HEK293T (cell line): ENCODE results near the gene GPR148.
A peak's percentile ranks its signal among the peaks of the same experiment; 100 is the strongest.
"Not testable (repeated sequence)": the region's sequence is repeated elsewhere in the genome, so short reads cannot be mapped to it uniquely, and the experiment has no call there.

Source experiments
- CTCF ChIA-PET: fragments of 350-600 bp; formaldehyde crosslinking; extraction: SDS; loops from one replicate; lab custom pipeline; 2021; ENCODE audit warnings: antibody characterized with exemption, inconsistent platforms; lab: Yijun Ruan, JAX
- POLR2A ChIA-PET: fragments of 350-600 bp; formaldehyde crosslinking; extraction: SDS; loops from one replicate; lab custom pipeline; 2020; ENCODE audit warnings: antibody characterized with exemption, inconsistent platforms; lab: Yijun Ruan, JAX
- DNase-seq: peaks from one replicate; pipeline ENCODE4 v3.0.0; 2012; ENCODE audit warnings: mixed read lengths; ENCODE audit errors: extremely low spot score
- ARNT ChIP-seq: fragments of 450-650 bp; IDR thresholded peaks from 2 replicates; pipeline ENCODE4 v1.6.1; 2017; ENCODE audit warnings: mild to moderate bottlenecking
- BHLHE40 ChIP-seq: fragments of 450-650 bp; IDR thresholded peaks from 2 replicates; pipeline ENCODE4 v1.6.1; 2016; ENCODE audit warnings: mild to moderate bottlenecking, moderate library complexity, borderline replicate concordance
- CTBP1 ChIP-seq: fragments of 450-650 bp; IDR thresholded peaks from 2 replicates; pipeline ENCODE4 v1.6.1; 2016; ENCODE audit warnings: borderline replicate concordance
- ELF4 ChIP-seq: fragments of 450-650 bp; IDR thresholded peaks from 2 replicates; pipeline ENCODE4 v1.6.1; 2017; ENCODE audit warnings: antibody characterized with exemption
- FOXA1 ChIP-seq: fragments of 450-650 bp; IDR thresholded peaks from 2 replicates; pipeline ENCODE4 v1.6.1; 2016; ENCODE audit warnings: mild to moderate bottlenecking
- FOXK2 ChIP-seq: fragments of 450-650 bp; IDR thresholded peaks from 2 replicates; pipeline ENCODE4 v1.6.1; 2016; ENCODE audit warnings: mild to moderate bottlenecking
- FOXM1 ChIP-seq: fragments of 450-650 bp; IDR thresholded peaks from 2 replicates; pipeline ENCODE4 v1.6.1; 2017; ENCODE audit warnings: mild to moderate bottlenecking, borderline replicate concordance
- HDGF ChIP-seq: fragments of 450-650 bp; IDR thresholded peaks from 2 replicates; pipeline ENCODE4 v1.6.1; 2017; ENCODE audit warnings: antibody characterized with exemption, borderline replicate concordance
- L3MBTL2 ChIP-seq: fragments of 450-650 bp; conservative IDR thresholded peaks from 2 replicates; pipeline ENCODE4 v1.6.1; 2016; ENCODE audit warnings: mild to moderate bottlenecking
- LEF1 ChIP-seq: fragments of 450-650 bp; IDR thresholded peaks from 2 replicates; pipeline ENCODE4 v1.6.1; 2017; ENCODE audit warnings: mild to moderate bottlenecking, borderline replicate concordance
- NFRKB ChIP-seq: fragments of 450-650 bp; IDR thresholded peaks from 2 replicates; pipeline ENCODE4 v1.6.1; 2016; ENCODE audit warnings: mild to moderate bottlenecking, moderate library complexity
- PKNOX1 ChIP-seq: fragments of 450-650 bp; IDR thresholded peaks from 2 replicates; pipeline ENCODE4 v1.6.1; 2016
- SP1 ChIP-seq: fragments of 450-650 bp; IDR thresholded peaks from 2 replicates; pipeline ENCODE4 v1.6.1; 2017
- SUZ12 ChIP-seq: fragments of 450-650 bp; IDR thresholded peaks from 2 replicates; pipeline ENCODE4 v1.6.1; 2016; ENCODE audit warnings: mild to moderate bottlenecking
- TARDBP ChIP-seq: fragments of 450-650 bp; IDR thresholded peaks from 2 replicates; pipeline ENCODE4 v1.6.1; 2016
- ZNF384 ChIP-seq: fragments of 450-650 bp; IDR thresholded peaks from 2 replicates; pipeline ENCODE4 v1.6.1; 2016

GPR148 gene

DNA sequence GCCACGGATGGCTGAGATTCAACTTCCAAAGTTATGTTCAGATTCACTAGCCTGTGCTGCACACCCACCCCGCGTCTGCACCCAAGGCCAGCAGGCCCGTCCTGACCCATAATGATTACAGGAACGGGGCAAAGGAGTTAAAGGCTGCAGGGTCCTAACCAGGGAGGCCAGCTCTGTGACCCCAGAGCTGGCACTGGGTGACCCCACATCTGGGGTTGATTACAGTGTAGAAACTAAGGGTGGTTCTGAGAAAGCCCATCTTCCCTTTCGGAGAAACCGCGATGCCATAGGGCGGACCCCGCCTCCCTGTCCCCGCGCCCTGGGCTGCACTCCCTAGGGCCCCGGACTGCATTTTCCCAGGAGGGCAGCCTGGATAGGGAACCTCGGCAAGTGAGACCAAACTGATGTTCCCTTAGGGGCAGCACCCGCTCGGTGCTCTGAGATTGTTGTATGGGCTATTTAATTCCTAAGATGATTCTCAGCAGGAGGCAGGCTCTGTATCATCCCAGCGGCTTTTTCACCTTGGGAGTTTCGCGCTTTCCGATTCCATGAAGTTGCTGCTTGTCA, 2.2 kb upstream of the GPR148 start:
- POLR2A ChIA-PET: interaction anchor here (0.9 kb wide), 1 partner anchor 25 kb away, joined by 4 read pairs; no protein-coding TSS in a partner anchor
- CTCF ChIA-PET: no interaction called here
- TF ChIP-seq HDGF (no peak), FOXM1 (no peak), CTBP1 (no peak), SUZ12 (no peak), NFRKB (no peak), LEF1 (no peak), ARNT (no peak)
- no peak for DNase-seq

- CTCF ChIA-PET: no interaction called here
- DNase-seq: peak; percentile 94
- POLR2A ChIA-PET: interaction anchor here (0.6 to 1.4 kb wide), 3 partner anchors 10 to 25 kb away, joined by 3 to 7 read pairs (median 4); no protein-coding TSS in a partner anchor
- no peak for TF ChIP-seq CTBP1
- TF ChIP-seq L3MBTL2: peak; percentile 44
- TF ChIP-seq LEF1: no peak
- no peak for TF ChIP-seq ARNT
- TF ChIP-seq HDGF: no peak
- peak; percentile 89 for TF ChIP-seq PKNOX1
- TF ChIP-seq FOXM1: no peak
- no peak for TF ChIP-seq FOXK2
- no peak for TF ChIP-seq SUZ12
- no peak for TF ChIP-seq SP1
- TF ChIP-seq FOXA1: no peak
- TF ChIP-seq TARDBP: no peak
- TF ChIP-seq NFRKB: no peak
- no peak for TF ChIP-seq ZNF384
Observed at GRCh38 chr2:130727286-130727924, 1.5 kb upstream of the GPR148 start.

DNA sequence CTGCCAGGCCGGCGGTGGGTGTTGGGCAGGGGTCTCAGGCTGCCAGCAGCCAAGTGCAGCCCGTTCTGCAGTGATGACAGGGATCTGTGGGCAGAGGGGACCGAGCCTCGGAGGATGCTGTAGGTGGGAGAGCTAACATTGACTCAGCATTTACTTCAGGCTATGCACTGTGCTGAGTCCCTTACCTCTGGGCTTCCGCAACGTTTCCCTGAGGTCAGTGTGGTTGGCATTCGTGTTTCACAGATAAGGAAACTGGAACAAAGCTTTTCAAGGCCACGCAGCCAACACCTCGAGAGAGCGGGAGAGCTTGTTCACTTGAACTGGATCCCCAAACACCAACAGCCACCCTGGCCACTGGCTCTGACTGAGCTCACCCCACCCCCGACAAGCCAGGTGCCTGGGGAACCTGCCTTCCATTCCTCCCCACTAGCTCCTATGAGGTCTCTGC, 839 bp upstream of the GPR148 start:
- ChIA-PET POLR2A (interaction anchor here (0.6 to 1.4 kb wide), 2 partner anchors 10 to 18 kb away, joined by 3 to 7 read pairs; no protein-coding TSS in a partner anchor), CTCF (no interaction called here)
- TF ChIP-seq TARDBP (no peak), NFRKB (no peak), SUZ12 (no peak), CTBP1 (no peak), FOXM1 (no peak)
- DNase-seq: no peak

GRCh38 chr2:130729322-130730299, 741 bp downstream of the GPR148 start:
- TF ChIP-seq ZNF384 (no peak), ARNT (no peak), NFRKB (no peak), SP1 (no peak), L3MBTL2 (no peak), LEF1 (no peak)
- ChIA-PET CTCF (no interaction called here), POLR2A (no interaction called here)
- no peak for DNase-seq

GRCh38 chr2:130732257-130732656, 3.4 kb downstream of the GPR148 start:
- POLR2A ChIA-PET, CTCF ChIA-PET, DNase-seq: not testable (repeated sequence)

GRCh38 chr2:130735200-130735599, 6.3 kb downstream of the GPR148 start:
- DNase-seq: no peak
- ChIA-PET POLR2A (no interaction called here), CTCF (no interaction called here)
- TF ChIP-seq L3MBTL2: no peak
- no peak for TF ChIP-seq NFRKB
- TF ChIP-seq ZNF384: no peak
- TF ChIP-seq FOXA1: no peak

GRCh38 chr2:130736487-130736886, 7.6 kb downstream of the GPR148 start:
- no peak for DNase-seq
- ChIA-PET CTCF (no interaction called here), POLR2A (interaction anchor here (2.0 kb wide), 1 partner anchor 9 kb away, joined by 7 read pairs; no protein-coding TSS in a partner anchor)
- TF ChIP-seq HDGF (no peak), FOXK2 (no peak), BHLHE40 (no peak), LEF1 (no peak), CTBP1 (no peak), TARDBP (no peak), FOXM1 (no peak), ARNT (no peak), L3MBTL2 (no peak), ELF4 (no peak), FOXA1 (no peak), ZNF384 (no peak), SUZ12 (no peak), SP1 (no peak), PKNOX1 (no peak), NFRKB (no peak)
